K562 (cell line): ENCODE results near the gene MRPL10. TPM values are rescaled to one million over a fixed set of nuclear protein-coding genes. Genes with fewer than 3 reads are reported as not detected.

Experiments
- AFF1 ChIP-seq, 2 experiments: fragments of 450-650 bp; IDR thresholded peaks; 2 replicates each; pipeline ENCODE4 v1.6.1; 2018; ENCODE audit warnings: mild to moderate bottlenecking in 2 of 2, low read depth in 1 of 2; ENCODE audit not compliant: partially characterized antibody in 2 of 2
- BRF1 ChIP-seq: IDR thresholded peaks from 3 replicates; pipeline ENCODE4 v1.6.1; 2011; ENCODE audit warnings: borderline replicate concordance, mild to moderate bottlenecking; ENCODE audit not compliant: insufficient read length; ENCODE audit errors: extremely low read depth
- CC2D1A ChIP-seq: fragments of 450-650 bp; IDR thresholded peaks from 2 replicates; pipeline ENCODE4 v1.6.1; 2017; ENCODE audit warnings: mild to moderate bottlenecking
- CCNT2 ChIP-seq: IDR thresholded peaks from 2 replicates; pipeline ENCODE4 v1.6.1; 2011; ENCODE audit warnings: borderline replicate concordance, low read depth, mild to moderate bottlenecking, moderate library complexity, mixed read lengths, low read length; ENCODE audit not compliant: insufficient read length; ENCODE audit errors: extremely low read depth
- CHD4 ChIP-seq: fragments of 200-600 bp; sonication (generic); IDR thresholded peaks from 3 replicates; pipeline ENCODE4 v1.6.1; 2012; ENCODE audit warnings: low read depth, mild to moderate bottlenecking, mixed read lengths, low read length, inconsistent platforms; ENCODE audit not compliant: insufficient read depth, insufficient replicate concordance, poor library complexity, severe bottlenecking
- FOXK1 ChIP-seq: sonication (generic); formaldehyde crosslinking; IDR thresholded peaks from 2 replicates; pipeline ENCODE4 v1.8.0; 2022; ENCODE audit warnings: missing genetic modification reagents, mild to moderate bottlenecking, borderline replicate concordance
- GTF2B ChIP-seq: IDR thresholded peaks from 2 replicates; pipeline ENCODE4 v1.6.1; 2011; ENCODE audit not compliant: insufficient read length; ENCODE audit errors: extremely low read depth
- HMG20B ChIP-seq: fragments of 250-450 bp; sonication (Bioruptor Pico); IDR thresholded peaks from 2 replicates; pipeline ENCODE4 v1.5.0; 2021; ENCODE audit warnings: mild to moderate bottlenecking
- KAT8 ChIP-seq: fragments of 450-650 bp; IDR thresholded peaks from 2 replicates; pipeline ENCODE4 v1.6.1; 2016; ENCODE audit warnings: low read depth, mild to moderate bottlenecking
- MCM3 ChIP-seq: fragments of 450-650 bp; IDR thresholded peaks from 2 replicates; pipeline ENCODE4 v1.6.1; 2016
- MEF2A ChIP-seq: IDR thresholded peaks from 2 replicates; pipeline ENCODE4 v1.6.1; 2011; ENCODE audit warnings: low read depth, mild to moderate bottlenecking, low read length, moderate library complexity; ENCODE audit not compliant: control insufficient read depth
- NFE2 ChIP-seq: IDR thresholded peaks from 2 replicates; pipeline ENCODE4 v1.6.1; 2014; ENCODE audit warnings: antibody characterized with exemption, low read depth
- RAD51 ChIP-seq: fragments of 450-650 bp; IDR thresholded peaks from 2 replicates; pipeline ENCODE4 v1.7.1; 2016; ENCODE audit warnings: low read depth, mild to moderate bottlenecking, borderline replicate concordance
- RUNX1 ChIP-seq: sonication (generic); IDR thresholded peaks from 2 replicates; pipeline ENCODE4 v1.6.1; 2016; ENCODE audit warnings: antibody characterized with exemption, low read depth
- ZBTB34 ChIP-seq: fragments of 250-450 bp; sonication (Bioruptor Pico); IDR thresholded peaks from 2 replicates; pipeline ENCODE4 v1.8.0; 2021; ENCODE audit warnings: mild to moderate bottlenecking, moderate library complexity
- ZNF165 ChIP-seq: fragments of 250-450 bp; sonication (Bioruptor Pico); IDR thresholded peaks from 2 replicates; pipeline ENCODE4 v1.4.0; 2020; ENCODE audit warnings: borderline replicate concordance
- ZNF253 ChIP-seq: fragments of 250-450 bp; sonication (Bioruptor Pico); conservative IDR thresholded peaks from 2 replicates; pipeline ENCODE4 v1.6.1; 2021; ENCODE audit warnings: mild to moderate bottlenecking
- ZNF778 ChIP-seq: fragments of 450-650 bp; formaldehyde crosslinking; IDR thresholded peaks from 2 replicates; pipeline ENCODE4 v1.4.0; 2020; ENCODE audit warnings: mild to moderate bottlenecking, moderate library complexity
- polyA plus RNA-seq, 8 experiments: library from polyadenylated mRNA; depleted of rRNA in 4 of 8; stranded (reverse) in 5 of 8; unstranded in 3 of 8; fragments of >200 nt; fragmentation: Nextera tagmentation in 2 of 8; fragmentation: Illumina TruSeq in 1 of 8; extraction: Ambion mirVana in 2 of 8; extraction: Trizol in 1 of 8; gene quantifications; 2 replicates each; pipeline versions ENCODE4 v1.2.1 to v1.2.3, GENCODE V29; 2011 to 2014; ENCODE audit warnings: inconsistent platforms in 1 of 8, missing spikeins in 1 of 8
- total RNA-seq, 7 experiments: library from RNA; depleted of rRNA in 6 of 7; stranded (reverse); fragments of >200 nt in 6 of 7; fragmentation: Illumina TruSeq in 2 of 7; extraction: Trizol in 2 of 7; gene quantifications; 2 replicates each; pipeline versions ENCODE4 v1.2.1 to v1.2.3, GENCODE V29; 2011 to 2021; ENCODE audit warnings: low replicate concordance in 1 of 7
- TF ChIP-seq, protein P1 (sequence below): fragments of 200-800 bp; sonication (Bioruptor generic); IDR thresholded peaks from 2 replicates; pipeline ENCODE4 v1.6.1; 2017; ENCODE audit warnings: missing genetic modification characterization, missing compliant biosample characterization
- TF ChIP-seq, protein P2 (sequence below): fragments of 450-650 bp; formaldehyde crosslinking; IDR thresholded peaks from 2 replicates; pipeline ENCODE4 v1.4.0; 2022; ENCODE audit warnings: missing genetic modification characterization

The MRPL10 gene
- total and polyA plus RNA-seq, 9 of the 15 experiments (the other 6 are each of a cell fraction or from before 2014, with no cell fraction given) = 27.8 to 105 (median 67.3) TPM

GRCh38 chr17:47810200-47810821 is 21.0 kb downstream of the MRPL10 start (continued):
- TF ChIP-seq AFF1 (IDR thresholded peaks at IDR 0.05; ENCODE audit: low read depth in 1 of 2, partially characterized antibody in 2 of 2) = no peak
- no peak for TF ChIP-seq ZBTB34 (CRISPR knock-in tag)
- TF ChIP-seq, protein P1, sequence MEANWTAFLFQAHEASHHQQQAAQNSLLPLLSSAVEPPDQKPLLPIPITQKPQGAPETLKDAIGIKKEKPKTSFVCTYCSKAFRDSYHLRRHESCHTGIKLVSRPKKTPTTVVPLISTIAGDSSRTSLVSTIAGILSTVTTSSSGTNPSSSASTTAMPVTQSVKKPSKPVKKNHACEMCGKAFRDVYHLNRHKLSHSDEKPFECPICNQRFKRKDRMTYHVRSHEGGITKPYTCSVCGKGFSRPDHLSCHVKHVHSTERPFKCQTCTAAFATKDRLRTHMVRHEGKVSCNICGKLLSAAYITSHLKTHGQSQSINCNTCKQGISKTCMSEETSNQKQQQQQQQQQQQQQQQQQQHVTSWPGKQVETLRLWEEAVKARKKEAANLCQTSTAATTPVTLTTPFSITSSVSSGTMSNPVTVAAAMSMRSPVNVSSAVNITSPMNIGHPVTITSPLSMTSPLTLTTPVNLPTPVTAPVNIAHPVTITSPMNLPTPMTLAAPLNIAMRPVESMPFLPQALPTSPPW = peak; percentile 20; the same call in 1 of the 2 replicates
- TF ChIP-seq FOXK1 = no peak
- no peak for TF ChIP-seq ZNF165 (CRISPR knock-in tag)
- no peak for TF ChIP-seq ZNF778 (CRISPR knock-in tag)
- no peak for TF ChIP-seq RUNX1
- TF ChIP-seq KAT8 = no peak
- peak; percentile 88 for TF ChIP-seq NFE2
- no peak for TF ChIP-seq CHD4
- no peak for TF ChIP-seq ZNF253 (CRISPR knock-in tag)
- no peak for TF ChIP-seq BRF1
- TF ChIP-seq, protein P2, sequence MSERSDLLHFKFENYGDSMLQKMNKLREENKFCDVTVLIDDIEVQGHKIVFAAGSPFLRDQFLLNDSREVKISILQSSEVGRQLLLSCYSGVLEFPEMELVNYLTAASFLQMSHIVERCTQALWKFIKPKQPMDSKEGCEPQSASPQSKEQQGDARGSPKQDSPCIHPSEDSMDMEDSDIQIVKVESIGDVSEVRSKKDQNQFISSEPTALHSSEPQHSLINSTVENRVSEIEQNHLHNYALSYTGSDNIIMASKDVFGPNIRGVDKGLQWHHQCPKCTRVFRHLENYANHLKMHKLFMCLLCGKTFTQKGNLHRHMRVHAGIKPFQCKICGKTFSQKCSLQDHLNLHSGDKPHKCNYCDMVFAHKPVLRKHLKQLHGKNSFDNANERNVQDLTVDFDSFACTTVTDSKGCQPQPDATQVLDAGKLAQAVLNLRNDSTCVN (CRISPR knock-in tag) = no peak
- TF ChIP-seq HMG20B = no peak
- TF ChIP-seq RAD51 = no peak
- TF ChIP-seq MCM3 = no peak
- no peak for TF ChIP-seq GTF2B
- TF ChIP-seq CC2D1A = no peak
- no peak for TF ChIP-seq MEF2A
- TF ChIP-seq CCNT2 = no peak
